IPS-NIHi7 (cell line): ENCODE data around the gene SPATC1L.
A peak's percentile ranks its signal among the peaks of the same experiment; 100 is the strongest.
"Not testable (repeated sequence)": the region's sequence is repeated elsewhere in the genome, so short reads cannot be mapped to it uniquely, and the experiment has no call there.

Source experiments
- DNase-seq: peaks from one replicate; pipeline ENCODE4 v3.0.0; 2012; ENCODE audit warnings: mixed read lengths; ENCODE audit errors: extremely low spot score

SPATC1L gene

DNA sequence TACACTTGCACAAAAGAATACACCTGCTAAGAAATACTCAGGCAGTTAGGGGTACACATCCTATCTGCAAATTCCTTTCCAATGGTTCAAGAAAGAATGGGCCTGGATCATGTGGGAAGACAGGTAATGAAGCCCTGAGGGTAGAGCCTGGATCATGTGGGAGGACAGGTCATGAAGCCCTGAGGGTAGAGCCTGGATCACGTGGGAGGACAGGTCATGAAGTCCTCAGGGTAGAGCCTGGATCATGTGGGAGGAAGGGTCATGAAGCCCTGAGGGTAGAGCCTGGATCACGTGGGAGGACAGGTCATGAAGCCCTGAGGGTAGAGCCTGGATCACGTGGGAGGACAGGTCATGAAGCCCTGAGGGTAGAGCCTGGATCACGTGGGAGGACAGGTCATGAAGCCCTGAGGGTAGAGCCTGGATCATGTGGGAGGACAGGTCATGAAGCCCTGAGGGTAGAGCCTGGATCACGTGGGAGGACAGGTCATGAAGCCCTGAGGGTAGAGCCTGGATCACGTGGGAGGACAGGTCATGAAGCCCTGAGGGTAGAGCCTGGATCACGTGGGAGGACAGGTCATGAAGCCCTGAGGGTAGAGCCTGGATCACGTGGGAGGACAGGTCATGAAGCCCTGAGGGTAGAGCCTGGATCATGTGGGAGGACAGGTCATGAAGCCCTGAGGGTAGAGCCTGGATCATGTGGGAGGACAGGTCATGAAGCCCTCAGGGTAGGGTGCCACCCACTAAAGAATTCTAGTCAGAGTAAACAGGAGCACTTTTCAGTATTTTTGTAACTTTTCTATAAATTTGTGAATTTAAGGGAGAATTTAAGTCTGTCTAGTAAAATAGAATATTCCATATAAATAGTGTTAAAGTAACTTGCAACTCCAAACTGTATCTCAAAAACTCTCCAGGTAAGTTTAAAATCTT is 16.9 kb upstream of the SPATC1L start:
- not testable (repeated sequence) for DNase-seq

DNA sequence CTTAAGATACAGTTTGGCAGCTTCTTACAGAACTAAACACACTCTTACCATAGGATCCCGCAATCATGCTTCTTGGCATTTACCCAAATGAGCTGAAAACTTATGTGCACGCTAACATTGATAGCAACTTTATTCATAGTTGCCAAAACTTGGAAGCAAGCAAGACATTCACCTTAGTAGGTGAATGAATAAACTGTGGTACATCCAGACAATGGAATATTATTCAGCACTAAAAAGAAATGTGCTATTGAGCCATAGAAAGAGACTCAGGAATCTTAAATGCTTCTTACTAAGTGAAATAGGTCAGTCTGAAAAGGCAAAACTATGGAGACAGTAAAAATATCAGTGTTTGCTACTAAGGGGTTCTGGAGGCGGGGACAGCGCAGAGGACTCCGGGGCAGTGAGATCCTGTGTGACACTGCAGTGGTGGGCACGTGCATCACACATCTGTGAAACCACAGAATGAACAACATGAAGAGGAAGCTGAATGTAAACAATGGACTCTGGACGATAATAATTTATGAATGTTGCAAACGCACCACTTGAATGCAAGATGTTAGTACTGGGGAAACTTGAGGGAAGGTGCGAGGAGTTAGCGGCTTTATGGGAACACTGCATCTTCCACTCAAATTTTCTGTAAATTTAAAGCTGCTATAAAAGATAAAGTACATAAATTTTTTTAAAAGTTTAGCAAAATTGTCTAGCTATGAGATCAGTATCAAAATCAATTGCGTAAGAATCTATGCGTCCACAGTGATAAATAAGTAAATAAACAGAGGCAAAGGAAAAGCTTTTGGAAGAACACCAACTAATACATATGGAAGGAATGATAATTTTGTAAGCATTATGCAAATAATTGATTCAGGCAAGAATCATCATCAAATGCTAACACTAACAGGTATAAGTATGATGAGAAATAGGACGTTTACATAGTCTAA is 15.4 kb upstream of the SPATC1L start:
- DNase-seq: no peak

DNA sequence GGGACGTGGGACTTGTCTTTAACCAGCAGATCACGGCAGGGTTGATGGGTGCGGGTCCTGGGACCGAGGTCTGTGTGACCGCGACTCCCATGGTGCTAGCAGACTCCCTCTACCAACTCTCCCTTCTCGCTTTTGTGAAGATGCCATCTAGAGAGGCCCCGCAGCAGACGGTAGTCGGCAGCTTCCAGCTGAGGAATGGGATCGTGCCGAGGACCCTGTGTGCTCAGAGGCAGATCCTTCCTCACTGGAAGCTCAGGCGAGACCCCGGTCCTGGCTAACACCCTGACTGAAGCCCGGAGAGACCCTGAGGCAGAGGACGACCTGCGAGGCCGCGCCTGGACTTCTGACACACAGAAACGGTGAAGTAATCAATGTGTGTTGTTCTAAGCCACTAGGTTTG is 12.5 kb upstream of the SPATC1L start:
- no peak for DNase-seq

GRCh38 chr21:46195595-46196195 is 11.4 kb upstream of the SPATC1L start:
- no peak for DNase-seq

DNA sequence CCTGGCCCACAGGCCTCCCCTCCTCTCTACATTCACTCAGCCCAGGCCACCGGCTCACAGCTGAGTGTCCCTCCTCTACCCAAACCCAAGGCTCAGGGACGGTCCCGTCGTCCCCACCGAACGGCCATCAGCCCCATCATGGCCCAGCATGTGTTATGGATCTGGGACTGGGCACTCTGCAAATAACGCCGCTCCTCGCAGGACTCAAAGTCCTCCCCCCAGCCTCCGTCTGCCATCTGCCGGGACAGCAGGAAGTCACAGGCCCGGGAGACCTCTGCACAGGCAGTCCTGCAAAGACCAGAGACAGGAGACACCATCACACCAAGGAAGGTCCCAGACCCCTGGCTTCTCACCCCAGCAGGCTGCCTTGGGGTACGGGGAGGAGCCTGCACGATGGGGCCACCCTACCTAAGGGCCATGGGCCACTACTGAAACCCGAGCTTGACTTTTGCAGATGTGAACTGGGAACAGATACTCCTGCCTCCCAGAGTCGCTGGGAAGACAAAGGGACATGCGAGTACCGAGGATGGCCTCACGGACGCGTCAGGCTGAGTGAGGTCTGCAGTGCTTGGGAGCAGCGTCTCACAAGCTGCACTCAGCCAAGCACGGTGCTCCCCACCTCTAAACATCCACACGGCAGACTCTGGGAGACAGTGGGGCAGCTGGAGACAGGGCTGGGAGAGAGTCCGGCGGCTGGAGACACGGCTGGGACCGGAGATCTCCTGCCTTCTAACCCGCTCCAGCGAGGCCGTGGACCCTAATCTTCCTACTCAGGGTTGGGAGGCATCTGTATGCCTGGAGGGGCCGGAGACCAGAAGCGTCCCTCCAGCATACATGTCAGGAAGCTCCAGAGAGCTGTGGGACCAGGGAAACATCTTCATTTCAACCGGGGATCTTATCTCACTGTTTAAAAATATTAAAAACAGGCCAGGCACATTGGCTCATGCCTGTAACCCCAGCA is 10.4 kb upstream of the SPATC1L start:
- no peak for DNase-seq

DNA sequence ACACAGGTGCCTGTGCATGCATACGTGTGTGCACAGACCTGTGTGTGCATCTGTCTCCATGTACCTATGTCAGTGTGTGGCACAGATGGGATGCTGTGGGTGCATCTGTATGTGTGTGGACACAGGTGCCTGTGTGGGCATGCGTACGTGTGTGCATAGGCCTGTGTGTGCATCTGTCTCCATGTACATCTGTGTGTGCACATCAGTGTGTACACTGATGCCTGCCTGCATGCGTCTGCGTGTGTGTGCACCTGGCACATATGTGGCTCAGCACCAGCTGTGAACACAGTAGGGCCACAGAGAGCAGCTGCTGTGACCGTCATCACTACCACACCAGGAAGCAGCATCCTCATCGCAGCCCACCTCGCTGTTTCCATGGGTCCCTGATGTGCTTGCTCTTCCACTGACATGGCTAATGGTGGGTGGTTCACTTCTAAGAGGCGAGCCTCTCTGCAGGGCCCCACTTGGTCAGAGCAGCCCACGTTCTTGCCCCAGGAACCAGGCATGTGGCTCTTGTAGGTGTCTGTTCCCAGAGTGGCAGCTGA is 9.6 kb upstream of the SPATC1L start:
- DNase-seq: no peak

GRCh38 chr21:46191686-46192575 is 7.7 kb upstream of the SPATC1L start:
- DNase-seq: no peak

- no peak for DNase-seq
Observed at GRCh38 chr21:46191257-46191685, 7.0 kb upstream of the SPATC1L start.

DNA sequence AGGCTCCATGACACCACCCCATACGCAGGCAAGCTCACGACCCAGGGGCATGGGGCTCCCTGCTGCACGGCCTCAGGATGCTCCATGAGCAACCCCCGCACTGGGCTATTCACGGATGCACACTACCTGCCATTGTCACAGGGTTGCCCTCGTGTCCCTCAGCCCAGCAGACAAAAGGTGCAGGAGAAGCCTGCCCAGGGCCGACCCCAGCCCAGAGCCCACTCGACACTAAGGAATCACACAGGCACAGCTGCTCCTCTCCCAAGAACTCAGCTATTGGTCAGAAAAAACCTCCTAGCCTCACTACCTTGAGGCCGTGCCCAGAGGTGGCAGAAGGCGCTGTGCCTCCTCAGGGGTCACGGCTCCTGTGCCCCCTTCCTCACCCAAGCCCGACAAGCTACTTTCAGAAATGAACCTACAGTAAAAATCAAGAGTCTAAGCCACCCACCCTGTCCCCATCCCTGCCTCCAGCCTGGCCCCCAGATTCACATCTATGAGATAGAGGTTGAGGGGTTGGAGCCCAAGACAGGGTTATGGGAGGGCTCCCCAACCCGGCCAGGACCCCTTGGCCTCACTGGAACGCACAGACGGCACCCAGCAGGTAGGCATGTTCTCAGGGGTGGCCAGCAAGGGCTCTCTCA is 6.4 kb upstream of the SPATC1L start:
- no peak for DNase-seq

- DNase-seq: no peak
Observed at GRCh38 chr21:46189959-46190490, 5.8 kb upstream of the SPATC1L start.

GRCh38 chr21:46189213-46189958 is 5.1 kb upstream of the SPATC1L start:
- DNase-seq: peak; percentile 6

- DNase-seq: peak; percentile 65
Observed at GRCh38 chr21:46188226-46189212, 4.3 kb upstream of the SPATC1L start.

- DNase-seq: no peak
Observed at GRCh38 chr21:46187814-46188213, 3.6 kb upstream of the SPATC1L start.

GRCh38 chr21:46187261-46187660 is 3.0 kb upstream of the SPATC1L start:
- DNase-seq: no peak

GRCh38 chr21:46185716-46186115 is 1.5 kb upstream of the SPATC1L start:
- DNase-seq: no peak

DNA sequence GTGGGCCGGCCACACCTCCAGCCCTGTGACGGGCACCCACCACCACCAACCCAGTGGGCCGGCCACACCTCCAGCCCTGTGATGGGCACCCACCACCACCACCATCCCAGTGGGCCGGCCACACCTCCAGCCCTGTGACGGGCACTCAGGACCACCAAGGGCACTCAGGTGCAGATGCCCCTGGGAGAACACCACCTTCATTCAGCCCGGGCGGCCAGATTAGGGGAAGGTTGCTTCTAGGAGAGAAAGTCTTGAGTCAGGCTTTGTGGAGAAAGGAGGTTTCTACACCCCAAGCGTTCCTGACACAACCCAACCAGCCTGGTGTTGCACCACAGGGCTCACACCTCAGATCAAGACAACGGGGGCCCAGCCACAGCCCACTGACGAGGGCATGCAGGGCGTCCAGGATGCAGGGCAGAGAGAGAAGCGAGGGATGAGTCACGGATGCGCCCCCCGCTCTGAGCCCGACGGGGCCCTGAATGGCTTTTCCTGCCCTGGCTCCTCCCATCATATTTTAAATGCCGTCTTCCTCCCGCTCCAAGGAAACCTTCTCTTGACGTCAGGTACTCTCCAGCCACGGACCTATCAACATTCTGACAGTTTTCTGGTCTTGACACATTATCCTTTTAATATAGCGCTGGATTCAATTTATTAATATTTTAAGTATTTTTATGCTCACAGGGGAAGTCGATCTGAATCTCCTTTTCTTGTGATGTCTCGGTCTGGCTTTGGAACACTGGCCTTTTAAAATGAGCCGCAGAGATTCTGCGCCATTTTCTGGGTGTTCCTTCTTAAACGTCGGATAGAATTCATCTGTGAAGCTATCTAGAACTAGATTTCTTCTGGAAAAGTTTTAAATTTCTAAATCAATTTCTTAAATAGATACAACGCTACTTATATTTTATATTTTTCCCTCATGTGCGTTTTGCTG is 631 bp upstream of the SPATC1L start:
- peak; percentile 79 for DNase-seq
